Medulla oblongata (tissue), 1 donor: Measurements from ENCODE around the gene POU4F3.
"Not testable (repeated sequence)": the region's sequence is repeated elsewhere in the genome, so short reads cannot be mapped to it uniquely, and the experiment has no call there.

Experiments
- DNase-seq: peaks from one replicate; pipeline ENCODE4 v3.0.0-alpha.2; 2015; ENCODE audit errors: extremely low spot score

POU4F3 gene

GRCh38 chr5:146338774-146339714 lies at the start of gene POU4F3:
TSS of gene POU4F3 (plus strand) at chr5:146338839. CDS start at chr5:146339113, 274 bp downstream.
- no peak for DNase-seq

- DNase-seq = no peak
Observed at GRCh38 chr5:146290318-146290717, 48.3 kb upstream of the POU4F3 start.

GRCh38 chr5:146291421-146292074 lies 47.1 kb upstream of the POU4F3 start:
- DNase-seq = peak; percentile 59

GRCh38 chr5:146296245-146296644 lies 42.4 kb upstream of the POU4F3 start:
- no peak for DNase-seq

GRCh38 chr5:146298920-146299319 lies 39.7 kb upstream of the POU4F3 start:
- not testable (repeated sequence) for DNase-seq

GRCh38 chr5:146301626-146302025 lies 37.0 kb upstream of the POU4F3 start:
- no peak for DNase-seq

GRCh38 chr5:146302406-146302805 lies 36.2 kb upstream of the POU4F3 start:
- no peak for DNase-seq

- DNase-seq = no peak
Observed at GRCh38 chr5:146306838-146307237, 31.8 kb upstream of the POU4F3 start.

- no peak for DNase-seq
Observed at GRCh38 chr5:146307796-146308195, 30.8 kb upstream of the POU4F3 start.

- no peak for DNase-seq
Observed at GRCh38 chr5:146310540-146310939, 28.1 kb upstream of the POU4F3 start.

GRCh38 chr5:146311278-146311677 lies 27.4 kb upstream of the POU4F3 start:
- no peak for DNase-seq

- DNase-seq = peak; percentile 33
Observed at GRCh38 chr5:146313027-146313426, 25.6 kb upstream of the POU4F3 start.

- DNase-seq = no peak
Observed at GRCh38 chr5:146321571-146321970, 17.1 kb upstream of the POU4F3 start.

- no peak for DNase-seq
Observed at GRCh38 chr5:146327257-146327870, 11.3 kb upstream of the POU4F3 start.

- no peak for DNase-seq
Observed at GRCh38 chr5:146327989-146328388, 10.7 kb upstream of the POU4F3 start.

GRCh38 chr5:146329697-146330096 lies 8.9 kb upstream of the POU4F3 start:
- DNase-seq = no peak

- DNase-seq = no peak
Observed at GRCh38 chr5:146331423-146331822, 7.2 kb upstream of the POU4F3 start.

- no peak for DNase-seq
Observed at GRCh38 chr5:146334074-146334533, 4.5 kb upstream of the POU4F3 start.

- no peak for DNase-seq
Observed at GRCh38 chr5:146336197-146336596, 2.4 kb upstream of the POU4F3 start.

GRCh38 chr5:146337264-146337904 lies 1.3 kb upstream of the POU4F3 start:
- no peak for DNase-seq

- DNase-seq = no peak
Observed at GRCh38 chr5:146337928-146338327, 711 bp upstream of the POU4F3 start.

- DNase-seq = no peak
Observed at GRCh38 chr5:146339715-146340259, 1.1 kb downstream of the POU4F3 start.
